Measurements from ENCODE around the gene DIP2C.
A peak's percentile ranks its signal among the peaks of the same experiment; 100 is the strongest.
"Not testable (repeated sequence)": the region's sequence is repeated elsewhere in the genome, so short reads cannot be mapped to it uniquely, and the experiment has no call there.

The DIP2C gene

DNA sequence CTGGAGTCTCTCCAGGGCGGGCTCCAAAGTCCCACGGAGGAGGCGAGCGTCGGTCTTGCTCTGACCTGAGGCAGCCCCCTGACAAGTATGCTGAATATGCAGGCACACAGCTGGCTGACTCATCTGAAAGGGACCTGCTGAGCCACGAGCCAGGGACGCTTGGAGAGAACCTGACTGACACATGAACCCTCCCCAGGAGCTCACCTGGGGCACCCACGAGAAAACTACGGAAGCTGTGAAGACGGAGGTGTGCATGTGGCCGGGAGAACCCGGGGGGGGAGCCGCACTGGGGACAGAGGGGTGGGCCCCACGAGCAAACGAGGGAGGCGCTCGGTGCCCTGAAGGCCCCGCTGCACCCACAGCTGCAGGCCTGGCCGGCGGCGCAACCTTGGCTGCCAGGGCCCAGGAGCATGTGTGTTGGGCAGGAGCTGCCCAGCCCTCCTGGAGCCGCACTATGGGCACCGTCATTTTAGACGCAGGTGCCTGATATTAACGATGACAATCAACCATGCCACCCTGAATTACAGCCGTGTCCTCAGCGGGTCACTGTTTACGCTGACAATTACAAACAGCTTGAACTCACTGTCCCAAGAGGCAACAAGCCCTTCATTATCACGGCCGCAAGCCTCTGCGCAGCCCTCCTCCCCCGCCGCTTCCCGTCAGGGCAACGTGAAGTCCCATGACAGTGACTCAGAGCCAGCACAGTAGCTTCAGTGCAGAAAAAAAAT lies 64.7 kb downstream of the DIP2C start:
- DNase-seq = peak; percentile 48 to 76 (median 68)

GRCh38 chr10:624312-624604 lies 65.2 kb downstream of the DIP2C start:
- DNase-seq = no peak

DNA sequence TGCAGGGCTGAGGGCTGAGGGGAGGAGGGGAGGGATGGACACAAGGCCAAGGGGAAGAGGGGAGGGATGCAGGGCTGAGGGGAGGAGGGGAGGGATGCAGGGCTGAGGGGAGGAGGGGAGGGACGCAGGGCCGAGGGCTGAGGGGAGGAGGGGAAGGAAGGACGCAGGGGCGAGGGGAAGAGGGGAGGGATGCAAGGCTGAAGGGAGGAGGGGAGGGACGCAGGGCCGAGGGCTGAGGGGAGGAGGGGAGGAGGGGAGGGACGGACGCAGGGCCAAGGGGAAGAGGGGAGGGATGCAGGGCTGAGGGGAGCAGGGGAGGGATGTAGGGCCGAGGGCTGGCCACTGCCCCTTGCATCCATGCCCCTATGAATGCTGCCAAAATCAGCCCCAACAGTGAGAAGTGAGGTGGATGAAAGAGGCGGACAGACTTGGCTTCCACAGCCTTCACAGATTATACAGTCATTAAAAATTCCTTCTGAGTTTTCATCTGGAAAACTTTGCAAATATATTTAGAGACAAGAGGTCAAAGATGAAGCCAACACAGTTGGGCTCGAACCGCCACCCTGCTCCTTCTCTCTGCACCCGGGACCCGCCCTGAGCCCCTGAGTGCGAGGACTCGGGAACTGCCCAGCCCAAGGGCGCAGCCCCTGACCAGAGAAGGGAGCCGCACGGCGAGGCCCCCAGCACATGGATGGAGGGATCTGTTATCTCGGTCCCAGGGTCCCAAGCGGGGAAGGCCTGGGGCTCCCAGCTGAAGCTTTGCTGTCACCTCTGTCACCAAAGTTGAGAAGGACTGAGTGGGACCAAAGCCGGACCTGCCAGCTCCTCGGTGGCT lies 65.8 kb downstream of the DIP2C start:
- DNase-seq = no peak

GRCh38 chr10:623014-623413 lies 66.5 kb downstream of the DIP2C start:
- no peak for DNase-seq

DNA sequence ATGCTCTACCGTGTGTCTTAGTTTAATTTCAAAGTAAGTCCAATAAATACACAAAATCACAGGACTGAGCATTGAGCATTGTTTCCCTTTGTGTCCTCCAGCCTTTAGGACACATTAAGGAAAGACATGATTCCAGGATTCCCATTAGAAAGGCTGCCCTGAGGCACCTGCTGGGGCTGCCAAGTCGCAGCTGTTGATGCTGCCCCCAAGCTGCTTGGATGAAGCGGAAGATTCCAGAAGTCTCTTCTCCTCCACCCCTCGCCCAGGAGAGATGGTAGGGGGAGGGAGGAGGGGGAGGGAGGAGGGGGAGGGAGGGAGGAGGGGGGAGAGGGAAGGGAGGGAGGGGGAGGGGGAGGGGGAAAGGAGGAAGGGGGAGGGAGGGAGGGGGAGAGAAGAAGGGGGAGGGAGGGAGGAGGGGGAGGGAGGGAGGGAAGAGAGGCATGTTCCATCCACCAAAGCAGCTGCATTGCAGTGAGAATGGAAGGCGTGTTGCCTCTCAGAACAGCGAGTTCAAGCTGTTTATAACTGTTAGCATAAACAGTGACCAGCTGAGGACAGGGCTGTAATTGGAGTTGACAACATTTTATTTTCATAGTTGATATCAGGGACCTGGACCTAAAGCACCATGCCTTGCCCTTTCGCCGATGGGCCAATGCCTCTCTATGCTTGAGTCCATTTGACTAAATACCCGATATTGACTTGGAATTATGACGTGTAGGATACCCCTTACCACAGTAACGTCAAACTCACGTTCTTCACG lies 67.3 kb downstream of the DIP2C start:
- no peak for DNase-seq

- DNase-seq = no peak
These were observed 68.0 kb downstream of the DIP2C start for GRCh38 chr10:621513-621912.

DNA sequence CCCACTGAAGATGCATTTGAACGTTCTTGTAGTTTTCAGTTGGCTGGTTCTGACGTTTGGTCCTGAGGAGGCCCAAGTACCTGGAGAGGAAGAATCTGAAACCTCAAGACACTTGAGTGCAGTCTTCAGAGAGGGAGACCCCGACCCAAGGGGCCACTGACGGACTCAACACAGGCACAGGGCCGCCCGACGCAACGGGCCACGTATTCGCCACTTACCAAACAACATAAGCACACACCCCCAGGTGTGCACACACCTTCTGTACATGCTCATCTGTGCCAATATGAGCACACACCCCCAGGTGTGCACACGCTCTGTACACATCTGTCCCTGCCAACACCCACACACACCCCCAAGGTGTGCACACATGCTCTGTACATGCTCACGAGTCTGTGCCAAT lies 68.5 kb downstream of the DIP2C start:
- no peak for DNase-seq

DNA sequence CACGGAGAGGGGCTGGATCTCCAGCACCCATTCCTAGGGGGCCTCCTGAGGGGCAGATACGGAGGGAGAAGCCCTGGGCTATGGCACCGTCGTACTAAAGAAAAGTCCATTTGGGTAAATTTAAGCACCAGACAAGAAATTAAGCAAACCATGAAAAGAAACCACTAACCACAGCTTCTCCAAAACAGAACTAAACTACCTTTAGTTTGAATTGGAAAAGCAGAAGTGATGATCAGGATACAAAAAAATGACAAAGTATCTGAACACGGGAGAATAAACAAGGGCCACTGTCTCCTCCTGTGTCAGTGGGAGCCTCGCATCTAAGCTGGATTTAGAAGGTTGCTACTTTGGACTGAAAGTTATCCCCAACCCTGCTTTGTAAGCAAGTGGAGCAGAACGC lies 69.1 kb downstream of the DIP2C start:
- peak in 3 of 4 experiments; percentile 12 to 45 (median 43) for DNase-seq

DNA sequence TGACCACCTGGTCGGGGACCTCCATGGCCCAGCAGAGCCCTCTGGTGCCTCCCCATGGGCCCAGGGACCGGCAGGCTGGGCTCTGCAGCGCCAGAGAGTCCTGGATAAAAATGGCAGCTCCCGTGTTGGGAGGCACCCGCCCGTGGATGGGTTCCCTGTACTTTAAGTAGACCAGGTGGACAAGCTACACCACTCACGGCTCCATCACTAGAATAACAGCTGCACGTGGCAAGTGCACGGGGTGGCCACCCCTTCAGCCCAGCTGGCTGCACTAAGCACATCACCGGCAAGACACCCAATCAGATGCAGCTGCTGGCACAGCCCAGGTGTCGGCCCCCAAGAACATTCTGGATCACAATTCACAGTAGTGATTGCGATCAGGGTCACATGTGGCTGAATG lies 69.8 kb downstream of the DIP2C start:
- DNase-seq = no peak

GRCh38 chr10:618229-618989 lies 71.1 kb downstream of the DIP2C start:
- no peak for DNase-seq

DNA sequence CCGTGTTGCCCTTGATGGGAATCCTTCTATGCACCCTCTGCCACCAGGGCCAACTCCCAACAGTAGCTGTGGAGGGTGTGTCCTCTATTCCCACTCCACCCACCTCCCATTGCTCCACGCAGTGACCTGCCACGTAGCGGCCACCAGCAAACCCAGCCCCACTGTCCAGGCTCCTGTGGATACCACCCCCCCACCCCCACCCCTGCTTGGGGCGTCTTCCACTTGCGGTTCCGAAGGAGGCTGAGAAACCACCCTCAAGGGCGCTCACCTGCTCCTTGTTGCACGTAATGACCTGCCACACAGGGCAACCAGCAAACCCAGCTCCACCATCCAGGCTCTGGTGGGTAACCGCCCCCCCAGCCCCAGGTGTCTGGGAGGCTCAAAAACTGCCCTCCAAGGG lies 72.0 kb downstream of the DIP2C start:
- DNase-seq = no peak

GRCh38 chr10:615583-616152 lies 73.8 kb downstream of the DIP2C start:
- DNase-seq = no peak

DNA sequence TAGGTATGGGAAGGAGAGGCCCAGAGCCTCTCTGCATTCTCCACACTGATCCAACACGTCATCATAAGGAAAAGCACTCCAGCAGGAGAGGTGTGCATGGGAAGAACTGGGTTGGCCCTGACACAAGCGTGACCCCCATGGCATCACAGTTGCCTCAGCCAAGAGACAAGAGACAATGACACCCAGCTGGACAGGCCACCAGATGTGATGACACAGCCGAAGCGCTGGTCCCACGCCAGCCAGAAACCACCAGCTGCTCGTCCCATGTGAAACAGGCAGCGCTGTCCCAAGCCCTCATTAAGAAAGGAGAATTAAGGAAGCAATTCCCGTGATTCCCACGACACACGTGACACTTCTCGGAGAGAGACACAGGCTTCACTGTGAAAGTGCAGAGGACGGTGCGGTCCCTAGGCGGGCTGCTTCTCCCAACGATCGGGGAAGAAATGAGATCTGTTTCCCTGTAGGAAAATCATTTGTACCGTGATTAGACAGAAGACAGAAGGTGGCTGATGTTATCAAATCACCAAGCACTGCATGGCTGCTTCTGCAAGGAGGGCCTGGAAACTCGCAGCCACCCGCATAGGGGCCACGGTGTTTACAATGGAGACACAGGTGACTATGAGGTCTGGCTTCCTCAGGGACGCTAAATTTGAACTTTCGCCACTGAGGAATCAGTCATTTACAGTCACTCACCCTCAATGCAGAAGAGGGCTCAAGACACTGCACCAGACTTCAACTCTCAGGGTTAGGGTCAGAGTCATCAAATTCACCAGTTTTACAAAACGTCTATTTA lies 74.5 kb downstream of the DIP2C start:
- DNase-seq = no peak

DNA sequence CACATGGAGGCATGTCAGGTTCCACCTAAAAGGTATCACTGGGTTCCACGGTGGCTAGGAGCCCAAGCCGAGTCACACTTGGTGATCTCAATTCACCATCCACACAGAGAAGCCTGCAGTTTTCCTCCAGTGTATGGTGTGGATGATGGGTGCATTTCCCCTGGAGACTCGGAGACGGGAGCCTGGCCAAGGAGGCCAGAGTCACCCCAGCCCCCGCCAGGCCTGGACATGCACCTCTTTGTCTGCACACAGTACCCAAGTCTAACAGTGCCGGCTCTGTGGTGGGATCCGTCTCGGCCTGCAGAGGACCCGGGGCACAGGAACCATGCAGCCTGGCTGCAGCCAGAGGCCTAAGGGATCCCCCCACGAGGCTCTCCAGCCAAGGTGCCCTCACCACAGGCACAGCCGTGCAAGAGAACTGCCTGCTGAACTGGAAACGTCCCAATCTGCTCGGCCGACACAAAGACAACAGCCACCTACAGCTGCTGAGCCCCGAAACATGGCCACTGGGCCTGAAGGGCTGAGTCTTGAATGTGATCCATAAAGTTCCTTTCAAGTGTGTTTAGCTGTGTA lies 75.2 kb downstream of the DIP2C start:
- no peak for DNase-seq

DNA sequence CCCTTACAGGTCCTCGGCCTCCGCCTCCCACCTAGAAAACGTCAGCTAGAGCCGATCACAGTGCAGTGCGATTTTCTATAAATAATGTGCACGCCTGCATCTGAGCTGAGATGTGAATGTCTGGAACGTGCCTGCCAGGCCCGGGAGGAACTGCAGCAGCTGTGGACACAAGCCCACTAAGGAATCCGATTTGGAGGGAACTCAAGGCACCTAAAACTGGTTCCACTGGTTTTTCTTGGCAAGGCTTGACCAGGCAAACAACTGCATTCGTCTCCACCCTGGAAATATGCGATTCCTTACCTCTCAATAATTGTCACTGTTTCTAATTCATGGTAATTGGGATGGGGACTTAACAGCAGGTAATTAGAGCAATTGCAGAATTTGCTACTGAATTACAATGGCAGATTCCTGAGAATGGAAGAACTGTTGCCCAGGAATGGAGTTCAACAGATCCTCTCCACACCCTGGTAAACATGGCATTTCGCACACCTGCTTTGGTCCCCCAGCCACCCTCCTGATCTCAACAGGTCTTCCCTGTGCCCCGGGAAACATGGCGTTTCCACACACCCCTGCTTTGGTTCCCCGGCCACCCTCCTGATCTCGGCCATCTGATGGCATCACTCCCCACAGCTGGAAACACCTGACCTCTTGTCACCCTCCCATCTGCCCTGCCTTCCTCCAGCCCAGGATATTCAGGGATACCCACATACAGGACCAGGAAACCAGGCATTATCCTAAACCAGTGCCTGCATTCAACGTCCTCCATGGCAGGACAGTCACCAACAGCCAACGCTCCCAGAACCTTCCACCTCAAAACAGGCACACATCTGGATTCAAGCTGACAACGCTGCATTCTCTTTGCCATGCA lies 76.0 kb downstream of the DIP2C start:
- no peak for DNase-seq

DNA sequence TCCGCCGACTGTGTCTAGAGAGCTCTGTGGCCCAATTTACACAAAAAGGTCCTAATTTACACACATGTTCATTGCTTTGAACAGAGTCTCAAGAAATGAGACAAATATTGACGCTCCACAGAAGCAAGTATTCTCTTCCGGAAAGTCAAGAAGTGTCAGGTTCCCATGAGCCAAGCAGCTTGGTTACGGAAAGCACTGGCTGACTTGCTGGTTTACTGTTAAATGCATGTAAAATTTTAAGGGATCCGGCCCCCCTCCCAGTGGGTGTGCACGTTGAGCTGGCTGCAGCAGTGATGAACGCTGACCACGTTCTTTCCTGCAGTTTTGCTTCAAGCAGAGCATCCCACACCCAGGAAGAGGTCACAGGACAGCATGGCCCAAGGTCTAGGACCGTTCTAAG lies 76.8 kb downstream of the DIP2C start:
- DNase-seq = no peak

- not testable (repeated sequence) for DNase-seq
These were observed 78.7 kb downstream of the DIP2C start for GRCh38 chr10:610642-611305.

GRCh38 chr10:609868-610545 lies 79.5 kb downstream of the DIP2C start:
- no peak for DNase-seq

GRCh38 chr10:609262-609658 lies 80.2 kb downstream of the DIP2C start:
- no peak for DNase-seq

Measured in suppressor macrophage (primary cell).